H1 (cell line): Measurements from ENCODE around the gene SESN3. TPM values are rescaled to one million over a fixed set of nuclear protein-coding genes. Genes with fewer than 3 reads are reported as not detected.

Experiments
- CTCF ChIA-PET: fragments of 300-600 bp; sonication (Branson Sonifier 250); formaldehyde crosslinking; loops from one replicate; lab custom pipeline; 2021; ENCODE audit not compliant: partially characterized antibody; lab: Charles Lee
- POLR2A ChIA-PET: fragments of 300-600 bp; sonication (Branson Sonifier 250); formaldehyde crosslinking; loops from one replicate; lab custom pipeline; 2021; ENCODE audit warnings: inconsistent platforms; ENCODE audit not compliant: partially characterized antibody; lab: Charles Lee
- DNase-seq, 2 experiments: peaks; one replicate each; pipeline versions ENCODE4 v3.0.0 to v3.0.0-alpha.2; 2010 to 2022; ENCODE audit warnings: low spot score in 2 of 2, low read depth in 1 of 2, mixed read lengths in 1 of 2
- FAIRE-seq: peaks from 2 replicates; lab custom pipeline; 2011; peaks lifted over from hg19 to GRCh38; lab: Jason Lieb, UNC
- H2AFZ ChIP-seq: 2 replicates; pipeline ENCODE4 v1.8.1; 2012; ENCODE audit warnings: low read length, inconsistent platforms
- H2AK5ac ChIP-seq: 2 replicates; pipeline ENCODE4 v1.6.1; 2013; ENCODE audit warnings: low read depth, low read length
- H2BK120ac ChIP-seq: replicated peaks from 2 replicates; pipeline ENCODE3; 2013; ENCODE audit warnings: low read depth, low read length, inconsistent platforms
- H2BK12ac ChIP-seq: 2 replicates; pipeline ENCODE4 v1.6.1; 2013; ENCODE audit warnings: low read depth, low read length
- H2BK15ac ChIP-seq: 2 replicates; pipeline ENCODE4 v1.6.1; 2013; ENCODE audit warnings: low read length
- H2BK20ac ChIP-seq: 2 replicates; pipeline ENCODE4 v1.6.1; 2013; ENCODE audit warnings: low read length
- H2BK5ac ChIP-seq: 2 replicates; pipeline ENCODE4 v1.6.1; 2013; ENCODE audit warnings: low read depth, low read length
- H3K14ac ChIP-seq: 2 replicates; pipeline ENCODE4 v1.6.1; 2013; ENCODE audit warnings: inconsistent platforms; ENCODE audit not compliant: insufficient read length
- H3K18ac ChIP-seq: 2 replicates; pipeline ENCODE4 v1.6.1; 2013; ENCODE audit warnings: low read length; ENCODE audit errors: extremely low read depth
- H3K23ac ChIP-seq: 2 replicates; pipeline ENCODE4 v1.6.1; 2013; ENCODE audit warnings: inconsistent platforms; ENCODE audit not compliant: insufficient read length
- H3K23me2 ChIP-seq: 2 replicates; pipeline ENCODE4 v1.6.1; 2013; ENCODE audit warnings: low read depth, low read length
- H3K27ac ChIP-seq: 2 replicates; pipeline ENCODE4 v1.6.1; 2011; ENCODE audit warnings: low read depth, low read length, inconsistent platforms
- H3K27me3 ChIP-seq, 4 experiments: replicated peaks in 1 of 4; 1 replicate in 1 of 4; 2 replicates in 3 of 4; pipeline versions ENCODE4 v1.6.1 to v1.8.1; 2011 to 2013; ENCODE audit warnings: low read length in 3 of 4, mild to moderate bottlenecking in 3 of 4, inconsistent platforms in 2 of 4, mixed read lengths in 2 of 4, moderate library complexity in 1 of 4; ENCODE audit not compliant: control insufficient read depth in 3 of 4, insufficient read depth in 3 of 4; ENCODE audit errors: extremely low read depth in 1 of 4
- H3K36me3 ChIP-seq, 4 experiments: 2 replicates each; pipeline versions ENCODE4 v1.6.1 to v1.8.1; 2011 to 2013; ENCODE audit warnings: mild to moderate bottlenecking in 4 of 4, low read length in 3 of 4, moderate library complexity in 2 of 4, control low read depth in 1 of 4, inconsistent platforms in 1 of 4; ENCODE audit not compliant: insufficient read depth in 4 of 4, control insufficient read depth in 2 of 4
- H3K4ac ChIP-seq: replicated peaks from 2 replicates; pipeline ENCODE3; 2013; ENCODE audit warnings: low read length, low read depth, mixed read lengths, inconsistent platforms; ENCODE audit not compliant: insufficient read length
- H3K4me1 ChIP-seq, 4 experiments: replicated peaks in 1 of 4; 1 replicate in 1 of 4; 2 replicates in 3 of 4; pipeline versions ENCODE4 v1.6.1 to v1.8.1; 2011 to 2013; ENCODE audit warnings: low read length in 3 of 4, inconsistent platforms in 2 of 4, mixed read lengths in 1 of 4; ENCODE audit not compliant: insufficient read depth in 4 of 4, control insufficient read depth in 3 of 4
- H3K4me2 ChIP-seq, 2 experiments: 2 replicates each; pipeline versions ENCODE4 v1.6.1 to v1.8.1; 2011 to 2013; ENCODE audit warnings: low read depth in 2 of 2, low read length in 2 of 2, control low read depth in 1 of 2, inconsistent platforms in 1 of 2, mild to moderate bottlenecking in 1 of 2; ENCODE audit not compliant: insufficient read depth in 1 of 2
- H3K4me3 ChIP-seq, 4 experiments: fragments of 200-600, 300-600 bp in 1 of 4; sonication (generic), shearing (Covaris generic), sonication (Bioruptor Twin) in 1 of 4; 2 replicates each; pipeline versions ENCODE4 v1.5.1 to v1.8.1; 2011 to 2016; ENCODE audit warnings: low read length in 4 of 4, low read depth in 3 of 4, control low read depth in 2 of 4, inconsistent platforms in 2 of 4, mild to moderate bottlenecking in 2 of 4, mixed read lengths in 1 of 4, moderate library complexity in 1 of 4; ENCODE audit not compliant: insufficient read depth in 2 of 4; ENCODE audit errors: extremely low read depth in 1 of 4
- H3K56ac ChIP-seq: replicated peaks from 2 replicates; pipeline ENCODE3; 2013; ENCODE audit warnings: low read depth, mild to moderate bottlenecking, mixed read lengths, low read length, inconsistent platforms; ENCODE audit not compliant: insufficient read length
- H3K79me1 ChIP-seq: 2 replicates; pipeline ENCODE4 v1.6.1; 2013; ENCODE audit warnings: low read depth, low read length, control low read depth
- H3K79me2 ChIP-seq, 2 experiments: 2 replicates each; pipeline versions ENCODE4 v1.6.1 to v1.8.1; 2012 to 2013; ENCODE audit warnings: low read length in 2 of 2, mild to moderate bottlenecking in 2 of 2, inconsistent platforms in 1 of 2; ENCODE audit not compliant: insufficient read depth in 2 of 2, control insufficient read depth in 1 of 2
- H3K9ac ChIP-seq, 4 experiments: replicated peaks in 1 of 4; 1 replicate in 1 of 4; 2 replicates in 3 of 4; pipeline versions ENCODE4 v1.6.1 to v1.8.1; 2011 to 2013; ENCODE audit warnings: low read depth in 3 of 4, low read length in 3 of 4, control low read depth in 2 of 4, mild to moderate bottlenecking in 2 of 4, moderate library complexity in 2 of 4, inconsistent platforms in 1 of 4; ENCODE audit errors: extremely low read depth in 1 of 4
- H3K9me3 ChIP-seq, 2 experiments: 2 replicates each; pipeline versions ENCODE4 v1.6.1 to v1.8.1; 2012 to 2013; ENCODE audit warnings: mild to moderate bottlenecking in 2 of 2, moderate library complexity in 2 of 2, control low read depth in 1 of 2, inconsistent platforms in 1 of 2, low read depth in 1 of 2, low read length in 1 of 2, mixed read lengths in 1 of 2; ENCODE audit not compliant: insufficient read depth in 2 of 2
- H4K20me1 ChIP-seq, 2 experiments: replicated peaks in 1 of 2; 2 replicates each; pipeline versions ENCODE3 to v1.8.1; 2011 to 2013; ENCODE audit warnings: inconsistent platforms in 2 of 2, low read length in 2 of 2, mild to moderate bottlenecking in 1 of 2; ENCODE audit not compliant: insufficient read depth in 2 of 2, control insufficient read depth in 1 of 2
- H4K5ac ChIP-seq: 2 replicates; pipeline ENCODE4 v1.6.1; 2013; ENCODE audit warnings: low read length, low read depth, mixed read lengths, inconsistent platforms; ENCODE audit not compliant: insufficient read length
- H4K8ac ChIP-seq: 2 replicates; pipeline ENCODE4 v1.8.0; 2013; ENCODE audit warnings: mild to moderate bottlenecking, moderate library complexity, low read length, inconsistent platforms; ENCODE audit not compliant: insufficient read depth; ENCODE audit errors: extremely low read depth
- H4K91ac ChIP-seq: replicated peaks from 2 replicates; pipeline ENCODE3; 2013; ENCODE audit warnings: low read length, mixed read lengths, inconsistent platforms; ENCODE audit not compliant: insufficient read length
- KDM5A ChIP-seq: fragments of 200-600 bp; IDR thresholded peaks from 2 replicates; pipeline ENCODE4 v1.7.1; 2012; ENCODE audit warnings: mild to moderate bottlenecking, low read length, inconsistent platforms, mixed read lengths
- SIRT6 ChIP-seq: IDR thresholded peaks from one replicate; pipeline ENCODE4 v1.7.1; 2012; ENCODE audit warnings: low read length, inconsistent platforms
- SP4 ChIP-seq: IDR thresholded peaks from 2 replicates; pipeline ENCODE4 v1.6.1; 2012; ENCODE audit warnings: low read length, inconsistent platforms
- WGBS, 2 experiments: shearing (Covaris generic) in 1 of 2; methylation state at CpG; one replicate each; pipeline versions ENCODE4 v1.1.6 to v1.1.7; 2013 to 2015; ENCODE audit warnings: low lambda C conversion rate in 2 of 2, mixed read lengths in 2 of 2, inconsistent platforms in 1 of 2, low coverage in 1 of 2, missing lambda C conversion rate in 1 of 2; ENCODE audit not compliant: insufficient replicate concordance in 2 of 2, insufficient coverage in 1 of 2, insufficient read length in 1 of 2; ENCODE audit errors: extremely low coverage in 1 of 2, missing lambda C conversion rate in 1 of 2; 5-methylcytosine and 5-hydroxymethylcytosine counted together
- polyA plus RNA-seq, 7 experiments: library from polyadenylated mRNA; depleted of rRNA in 3 of 7; stranded (reverse) in 5 of 7; unstranded in 2 of 7; fragments of >200 nt in 5 of 7; fragments of 200-250 nt in 2 of 7; gene quantifications; 1 replicate in 5 of 7; 2 replicates in 1 of 7; 4 replicates in 1 of 7; pipeline versions ENCODE4 v1.2.1 to v1.2.3, GENCODE V29; 2011 to 2013; ENCODE audit warnings: missing spikeins in 2 of 7, mixed read lengths in 2 of 7
- total RNA-seq: library from RNA; stranded (reverse); fragmentation: NEBNext Ultra II Directional; extraction: Animal tissue kit (Norgen Biotek cat#: 25700); gene quantifications from 2 replicates; pipeline ENCODE4 v1.2.1, GENCODE V29; 2021
- TF ChIP-seq, protein P1 (sequence below), 3 experiments: IDR thresholded peaks; 1 replicate in 2 of 3; 2 replicates in 1 of 3; pipeline versions ENCODE4 v1.5.1 to v1.6.1; 2011; ENCODE audit warnings: low read length in 3 of 3, mild to moderate bottlenecking in 3 of 3, inconsistent platforms in 2 of 3, low read depth in 1 of 3, moderate library complexity in 1 of 3; ENCODE audit not compliant: insufficient read depth in 1 of 3; ENCODE audit errors: control extremely low read depth in 1 of 3

Gene SESN3
- total and polyA plus RNA-seq, 2 of the 8 experiments (the other 6 are each of a cell fraction or from before 2014, with no cell fraction given) = 10.2 to 31.1 TPM

DNA sequence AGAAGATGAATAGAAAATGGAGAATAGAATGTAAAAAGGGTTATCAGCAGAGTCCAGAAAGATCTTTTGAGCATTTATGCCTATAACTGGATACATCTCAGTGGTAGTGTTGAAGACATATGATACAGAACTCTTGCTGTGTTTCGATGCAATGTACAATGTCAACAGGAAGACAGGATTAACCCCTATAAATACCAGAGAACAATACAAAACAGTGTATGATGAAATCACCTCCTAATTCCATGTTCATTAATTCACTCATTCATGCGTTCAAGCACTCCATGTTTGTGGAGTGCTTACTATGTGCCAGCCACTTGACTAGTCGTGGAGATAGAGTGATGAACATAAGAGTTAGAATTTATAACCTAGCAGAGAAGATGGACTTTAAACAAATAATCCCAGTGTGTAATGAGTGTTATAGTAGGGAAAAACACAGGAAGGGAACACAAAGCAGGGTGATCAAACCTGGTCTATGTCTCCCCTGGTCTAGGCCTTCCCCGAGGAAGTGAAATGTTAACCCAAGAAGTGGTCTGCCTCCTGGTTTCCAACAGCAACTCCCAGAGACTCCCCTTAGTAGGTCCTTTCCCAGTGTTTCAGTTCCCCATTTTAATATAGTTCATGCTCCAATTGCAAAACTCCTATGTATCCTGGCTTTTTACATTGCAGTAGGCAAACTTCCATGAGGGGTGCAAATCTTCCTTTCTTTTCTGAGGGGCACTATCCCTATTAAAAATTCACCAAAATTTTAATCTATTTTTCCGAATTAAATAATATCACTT is 9.1 kb upstream of the SESN3 start:
- Histone ChIP-seq H4K5ac (no peak overlapping the region), H3K23me2 (no peaks in the 10 kb centered on the region), H2BK15ac (no peak overlapping the region), H3K4me1 (peaks cover 0 to 10% (median 3%) of the 10 kb centered on the region in 4 experiments; a peak in 4 of 7 replicates), H2AK5ac (no peak overlapping the region), H3K9me3 (no peaks in the 10 kb centered on the region), H3K4me2 (no peak overlapping the region), H2BK120ac (no peak overlapping the region), H3K4ac (no peak overlapping the region), H2BK20ac (no peak overlapping the region), H4K20me1 (no peaks in the 10 kb centered on the region), H3K36me3 (no peaks in the 10 kb centered on the region), H3K79me2 (no peaks in the 10 kb centered on the region), H3K9ac (no peak overlapping the region), H3K79me1 (no peaks in the 10 kb centered on the region), H3K27me3 (no peaks in the 10 kb centered on the region), H2BK5ac (no peak overlapping the region), H4K91ac (no peak overlapping the region), H3K27ac (no peak overlapping the region), H3K23ac (no peak overlapping the region), H2BK12ac (no peak overlapping the region), H3K4me3 (no peak overlapping the region), H3K14ac (no peak overlapping the region), H3K56ac (no peak overlapping the region), H2AFZ (no peak overlapping the region), H4K8ac (no peak overlapping the region), H3K18ac (no peak overlapping the region)
- WGBS, 2 experiments = 92 to 100% methylated on average over 1 to 5 of the region's 5 CpGs
- no peak for FAIRE-seq
- TF ChIP-seq KDM5A = no peak
- no peak for TF ChIP-seq SIRT6
- TF ChIP-seq, protein P1, sequence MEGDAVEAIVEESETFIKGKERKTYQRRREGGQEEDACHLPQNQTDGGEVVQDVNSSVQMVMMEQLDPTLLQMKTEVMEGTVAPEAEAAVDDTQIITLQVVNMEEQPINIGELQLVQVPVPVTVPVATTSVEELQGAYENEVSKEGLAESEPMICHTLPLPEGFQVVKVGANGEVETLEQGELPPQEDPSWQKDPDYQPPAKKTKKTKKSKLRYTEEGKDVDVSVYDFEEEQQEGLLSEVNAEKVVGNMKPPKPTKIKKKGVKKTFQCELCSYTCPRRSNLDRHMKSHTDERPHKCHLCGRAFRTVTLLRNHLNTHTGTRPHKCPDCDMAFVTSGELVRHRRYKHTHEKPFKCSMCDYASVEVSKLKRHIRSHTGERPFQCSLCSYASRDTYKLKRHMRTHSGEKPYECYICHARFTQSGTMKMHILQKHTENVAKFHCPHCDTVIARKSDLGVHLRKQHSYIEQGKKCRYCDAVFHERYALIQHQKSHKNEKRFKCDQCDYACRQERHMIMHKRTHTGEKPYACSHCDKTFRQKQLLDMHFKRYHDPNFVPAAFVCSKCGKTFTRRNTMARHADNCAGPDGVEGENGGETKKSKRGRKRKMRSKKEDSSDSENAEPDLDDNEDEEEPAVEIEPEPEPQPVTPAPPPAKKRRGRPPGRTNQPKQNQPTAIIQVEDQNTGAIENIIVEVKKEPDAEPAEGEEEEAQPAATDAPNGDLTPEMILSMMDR (IDR thresholded peaks at IDR 0.05; ENCODE audit: control extremely low read depth in 1 of 3, insufficient read depth in 1 of 3, low read depth in 1 of 3, low read length in 3 of 3) = no peak
- no peak for TF ChIP-seq SP4
- no peak for DNase-seq
- ChIA-PET CTCF (interaction anchor here (0.6 to 1.1 kb wide), 4 partner anchors 8 to 771 kb away, joined by 3 read pairs; no protein-coding TSS in a partner anchor), POLR2A (interaction anchor here (1.4 kb wide), 1 partner anchor 8 kb away, joined by 8 read pairs; no protein-coding TSS in a partner anchor)
